Stimulated activated CD4-positive, alpha-beta T cell treated with anti-CD3 and anti-CD28 coated beads, TNF-alpha, amount 100 ng/mL, for 1 hour (primary cell): Measurements from ENCODE around the gene TBC1D10B.
"Not testable (repeated sequence)": the region's sequence is repeated elsewhere in the genome, so short reads cannot be mapped to it uniquely, and the experiment has no call there.

Source experiments
- DNase-seq, 3 donors: peaks; one replicate each; pipeline ENCODE4 v3.0.0-alpha.2; 2020; ENCODE audit warnings: low read depth in 3 of 3, low spot score in 1 of 3

The TBC1D10B gene

GRCh38 chr16:30355954-30356308, 14.4 kb downstream of the TBC1D10B start:
- no peak for DNase-seq

- DNase-seq = peak; percentile 67 to 78 (median 74)
Measured at GRCh38 chr16:30355144-30355953, 14.9 kb downstream of the TBC1D10B start, which contains the start of gene CD2BP2. CD2BP2 (minus strand) TSS chr16:30355308; CDS start chr16:30354681, 627 bp downstream.

GRCh38 chr16:30354423-30355143, 15.7 kb downstream of the TBC1D10B start:
- DNase-seq = no peak

- no peak for DNase-seq
Measured at GRCh38 chr16:30353438-30354129, 16.7 kb downstream of the TBC1D10B start.

GRCh38 chr16:30352488-30353401, 17.5 kb downstream of the TBC1D10B start:
- DNase-seq = no peak

- DNase-seq = no peak
Measured at GRCh38 chr16:30351586-30352419, 18.5 kb downstream of the TBC1D10B start.

GRCh38 chr16:30351001-30351441, 19.3 kb downstream of the TBC1D10B start:
- no peak for DNase-seq

GRCh38 chr16:30350134-30350871, 20.0 kb downstream of the TBC1D10B start:
- no peak for DNase-seq

- no peak for DNase-seq
Measured at GRCh38 chr16:30349675-30350074, 20.6 kb downstream of the TBC1D10B start.

GRCh38 chr16:30348929-30349328, 21.4 kb downstream of the TBC1D10B start:
- no peak for DNase-seq

- DNase-seq = no peak
Measured at GRCh38 chr16:30348113-30348512, 22.2 kb downstream of the TBC1D10B start.

- no peak for DNase-seq
Measured at GRCh38 chr16:30346286-30346685, 24.0 kb downstream of the TBC1D10B start.

GRCh38 chr16:30343491-30343820, 26.8 kb downstream of the TBC1D10B start:
- not testable (repeated sequence) for DNase-seq

- DNase-seq = no peak
Measured at GRCh38 chr16:30342751-30343490, 27.4 kb downstream of the TBC1D10B start.

GRCh38 chr16:30341971-30342370, 28.3 kb downstream of the TBC1D10B start:
- not testable (repeated sequence) for DNase-seq

GRCh38 chr16:30340621-30341020, 29.7 kb downstream of the TBC1D10B start:
- no peak for DNase-seq

- DNase-seq = not testable (repeated sequence)
Measured at GRCh38 chr16:30338715-30339114, 31.6 kb downstream of the TBC1D10B start.

GRCh38 chr16:30337964-30338357, 32.3 kb downstream of the TBC1D10B start:
- DNase-seq = not testable (repeated sequence)
